ENCODE measurements around the gene SLC41A2. TPM values are rescaled to one million over a fixed set of nuclear protein-coding genes. Genes with fewer than 3 reads are reported as not detected.

The SLC41A2 gene
- polyA plus RNA-seq, 1 experiment = 1.2 TPM

DNA sequence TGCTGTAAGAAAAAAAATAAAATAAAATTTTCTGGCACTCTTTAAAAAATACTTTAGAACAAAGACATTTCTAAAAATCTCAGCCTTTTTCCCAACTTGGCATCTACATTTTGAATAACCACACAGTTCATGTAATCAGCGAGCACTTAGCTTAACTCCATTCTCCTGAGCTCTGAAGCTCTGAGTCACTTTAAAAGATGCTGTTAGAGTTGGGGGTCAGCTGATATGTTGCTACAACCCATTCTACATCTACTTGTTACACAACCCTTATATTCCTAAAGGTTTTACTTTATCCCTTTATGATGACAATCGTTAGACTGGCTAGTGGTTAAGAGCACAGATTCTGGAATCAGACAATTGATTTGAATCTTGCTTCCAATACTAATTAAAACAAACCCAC is 48.3 kb downstream of the SLC41A2 start:
- no peak for DNase-seq (ENCODE audit: low read depth)
- POLR2A ChIA-PET = no interaction called here
- H3K36me3 ChIP-seq (ENCODE audit: control insufficient read depth, insufficient read depth, low read length) = no peaks in the 10 kb centered on the region
- TF ChIP-seq, protein P1, sequence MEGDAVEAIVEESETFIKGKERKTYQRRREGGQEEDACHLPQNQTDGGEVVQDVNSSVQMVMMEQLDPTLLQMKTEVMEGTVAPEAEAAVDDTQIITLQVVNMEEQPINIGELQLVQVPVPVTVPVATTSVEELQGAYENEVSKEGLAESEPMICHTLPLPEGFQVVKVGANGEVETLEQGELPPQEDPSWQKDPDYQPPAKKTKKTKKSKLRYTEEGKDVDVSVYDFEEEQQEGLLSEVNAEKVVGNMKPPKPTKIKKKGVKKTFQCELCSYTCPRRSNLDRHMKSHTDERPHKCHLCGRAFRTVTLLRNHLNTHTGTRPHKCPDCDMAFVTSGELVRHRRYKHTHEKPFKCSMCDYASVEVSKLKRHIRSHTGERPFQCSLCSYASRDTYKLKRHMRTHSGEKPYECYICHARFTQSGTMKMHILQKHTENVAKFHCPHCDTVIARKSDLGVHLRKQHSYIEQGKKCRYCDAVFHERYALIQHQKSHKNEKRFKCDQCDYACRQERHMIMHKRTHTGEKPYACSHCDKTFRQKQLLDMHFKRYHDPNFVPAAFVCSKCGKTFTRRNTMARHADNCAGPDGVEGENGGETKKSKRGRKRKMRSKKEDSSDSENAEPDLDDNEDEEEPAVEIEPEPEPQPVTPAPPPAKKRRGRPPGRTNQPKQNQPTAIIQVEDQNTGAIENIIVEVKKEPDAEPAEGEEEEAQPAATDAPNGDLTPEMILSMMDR (IDR thresholded peaks at IDR 0.05; ENCODE audit: insufficient read depth, low read depth, low read length) = no peak
- no peak overlapping the region for H3K4me3 ChIP-seq (ENCODE audit: low read depth, low read length)
- no peaks in the 10 kb centered on the region for H3K27me3 ChIP-seq (ENCODE audit: control insufficient read depth, insufficient read depth, low read length)
- CTCF ChIA-PET = interaction anchor here (0.7 kb wide), 1 partner anchor 73 kb away, joined by 3 read pairs; no protein-coding TSS in a partner anchor

Other genes starting within 250 kb of the SLC41A2 start
- 3.8 and 6.1 TPM in 2 replicates for gene NOPCHAP1, start 28.0 kb upstream of the SLC41A2 start, polyA plus RNA-seq (2011; rRNA removed)
- 76.1 and 129 TPM in 2 replicates for gene ALDH1L2, start 126.2 kb upstream of the SLC41A2 start, polyA plus RNA-seq (2011; rRNA removed)
- 17.7 and 36.4 TPM in 2 replicates for gene WASHC4, start 149.4 kb upstream of the SLC41A2 start, polyA plus RNA-seq (2011; rRNA removed)

All from BJ (cell line).